Cardiac muscle cell (in vitro differentiated cells and primary cell): ENCODE measurements around the gene SH3RF1. TPM values are rescaled to one million over a fixed set of nuclear protein-coding genes. Genes with fewer than 3 reads are reported as not detected.

ENCODE experiments used
- DNase-seq, 2 donors: peaks; one replicate each; pipeline versions ENCODE4 v3.0.0 to v3.0.0-alpha.2; 2010 to 2017; ENCODE audit warnings: low read depth in 1 of 2, low spot score in 1 of 2
- H3K27ac ChIP-seq: fragments of 200-600 bp; sonication (generic); 2 replicates; pipeline ENCODE4 v1.5.1; 2016
- H3K27me3 ChIP-seq: fragments of 200-600 bp; sonication (generic); 2 replicates; pipeline ENCODE4 v1.6.0; 2016; ENCODE audit warnings: control low read depth
- H3K36me3 ChIP-seq: fragments of 200-600 bp; sonication (generic); 2 replicates; pipeline ENCODE4 v1.5.1; 2016; ENCODE audit warnings: control low read depth
- H3K4me1 ChIP-seq: fragments of 200-600 bp; sonication (generic); 2 replicates; pipeline ENCODE4 v1.8.1; 2017; ENCODE audit warnings: low read depth, mild to moderate bottlenecking, mixed run types
- H3K4me3 ChIP-seq: fragments of 200-600 bp; sonication (generic); 2 replicates; pipeline ENCODE4 v1.5.1; 2016; ENCODE audit warnings: mild to moderate bottlenecking
- H3K9me3 ChIP-seq: fragments of 200-600 bp; sonication (generic); 2 replicates; pipeline ENCODE4 v1.5.1; 2017; ENCODE audit warnings: low read depth, mild to moderate bottlenecking, control low read depth
- polyA plus RNA-seq: library from polyadenylated mRNA; unstranded; fragments of >200 nt; fragmentation: Nextera tagmentation; extraction: Ambion mirVana; gene quantifications from 2 replicates; pipeline ENCODE4 v1.2.1, GENCODE V29; 2016
- total RNA-seq: library from RNA; depleted of rRNA; stranded (reverse); fragments of >200 nt; gene quantifications from 2 replicates; pipeline ENCODE4 v1.2.3, GENCODE V29; 2016
- TF ChIP-seq, protein P1 (sequence below): IDR thresholded peaks from 2 replicates; pipeline ENCODE4 v1.5.1; 2012; ENCODE audit warnings: low read depth, mild to moderate bottlenecking, low read length

Gene SH3RF1
- total and polyA plus RNA-seq, 2 experiments from 2014 or later: 3.4 to 4.3 TPM

DNA sequence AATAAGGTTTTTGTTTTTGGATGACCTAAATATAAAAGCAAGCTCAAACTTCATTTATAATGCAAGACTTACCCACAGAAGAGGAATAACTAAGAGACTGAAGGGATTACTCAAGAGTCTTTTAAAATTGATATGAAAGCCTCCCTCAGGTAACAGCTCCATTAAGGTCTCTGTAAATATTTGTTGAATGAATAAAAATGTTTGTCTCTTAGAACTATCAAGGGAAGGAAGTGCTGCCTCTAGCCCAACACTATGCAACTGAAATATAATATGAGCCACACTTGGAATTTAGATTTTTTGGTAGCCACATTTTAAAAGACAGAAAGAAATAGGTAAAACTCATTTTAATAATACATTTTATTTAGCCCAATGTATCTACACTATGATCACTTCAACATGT lies 127.8 kb downstream of the SH3RF1 start:
- no peaks in the 10 kb centered on the region for H3K27me3 ChIP-seq
- DNase-seq: no peak
- no peaks in the 10 kb centered on the region for H3K4me1 ChIP-seq
- no peak overlapping the region for H3K27ac ChIP-seq
- no peak overlapping the region for H3K4me3 ChIP-seq
- no peaks in the 10 kb centered on the region for H3K36me3 ChIP-seq
- no peaks in the 10 kb centered on the region for H3K9me3 ChIP-seq
- TF ChIP-seq, protein P1, sequence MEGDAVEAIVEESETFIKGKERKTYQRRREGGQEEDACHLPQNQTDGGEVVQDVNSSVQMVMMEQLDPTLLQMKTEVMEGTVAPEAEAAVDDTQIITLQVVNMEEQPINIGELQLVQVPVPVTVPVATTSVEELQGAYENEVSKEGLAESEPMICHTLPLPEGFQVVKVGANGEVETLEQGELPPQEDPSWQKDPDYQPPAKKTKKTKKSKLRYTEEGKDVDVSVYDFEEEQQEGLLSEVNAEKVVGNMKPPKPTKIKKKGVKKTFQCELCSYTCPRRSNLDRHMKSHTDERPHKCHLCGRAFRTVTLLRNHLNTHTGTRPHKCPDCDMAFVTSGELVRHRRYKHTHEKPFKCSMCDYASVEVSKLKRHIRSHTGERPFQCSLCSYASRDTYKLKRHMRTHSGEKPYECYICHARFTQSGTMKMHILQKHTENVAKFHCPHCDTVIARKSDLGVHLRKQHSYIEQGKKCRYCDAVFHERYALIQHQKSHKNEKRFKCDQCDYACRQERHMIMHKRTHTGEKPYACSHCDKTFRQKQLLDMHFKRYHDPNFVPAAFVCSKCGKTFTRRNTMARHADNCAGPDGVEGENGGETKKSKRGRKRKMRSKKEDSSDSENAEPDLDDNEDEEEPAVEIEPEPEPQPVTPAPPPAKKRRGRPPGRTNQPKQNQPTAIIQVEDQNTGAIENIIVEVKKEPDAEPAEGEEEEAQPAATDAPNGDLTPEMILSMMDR: no peak

DNA sequence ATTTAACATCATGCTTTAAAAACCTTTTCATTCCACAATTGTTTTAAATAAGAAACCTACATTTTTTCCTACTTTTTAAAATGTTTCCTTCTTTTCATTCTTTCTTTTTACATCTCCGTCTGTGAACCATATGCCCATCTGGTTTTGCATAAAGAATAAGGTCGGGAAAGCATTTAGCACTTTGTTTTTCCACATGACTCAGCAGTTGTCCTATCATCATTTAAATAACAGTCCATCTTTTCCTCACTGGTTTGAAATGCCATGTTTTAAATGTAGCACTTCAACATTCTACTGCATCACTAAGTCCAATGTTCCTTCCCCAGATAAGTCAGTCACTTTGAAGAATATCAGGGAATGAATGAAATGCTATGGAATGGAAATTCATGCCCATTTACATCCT lies 128.4 kb downstream of the SH3RF1 start:
- Histone ChIP-seq H3K36me3 (no peaks in the 10 kb centered on the region), H3K4me3 (no peak overlapping the region), H3K4me1 (no peaks in the 10 kb centered on the region), H3K27me3 (no peaks in the 10 kb centered on the region), H3K27ac (no peak overlapping the region), H3K9me3 (no peaks in the 10 kb centered on the region)
- TF ChIP-seq, protein P1: no peak
- DNase-seq: no peak

DNA sequence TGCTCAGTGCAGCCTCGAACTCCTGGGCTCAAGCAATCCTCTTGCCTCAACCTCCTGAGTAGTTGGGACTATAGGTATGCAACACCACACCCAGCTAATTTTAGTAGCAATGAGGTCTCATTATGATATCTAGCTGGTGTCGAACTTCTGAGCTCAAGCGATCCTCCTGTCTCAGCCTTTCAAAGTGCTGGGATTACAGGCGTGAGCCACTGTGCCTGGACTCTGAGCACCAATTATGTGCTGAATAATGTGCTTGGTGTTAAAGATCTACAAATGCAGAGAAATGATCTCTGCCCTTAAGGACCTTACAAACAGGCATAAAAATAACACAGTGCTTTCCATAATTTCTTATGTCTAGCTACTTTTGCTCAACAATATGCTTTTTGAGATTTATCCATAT lies 131.7 kb downstream of the SH3RF1 start:
- no peaks in the 10 kb centered on the region for H3K9me3 ChIP-seq
- H3K27me3 ChIP-seq: no peaks in the 10 kb centered on the region
- TF ChIP-seq, protein P1: no peak
- H3K36me3 ChIP-seq: no peaks in the 10 kb centered on the region
- no peak for DNase-seq
- H3K4me1 ChIP-seq: peaks cover 21% of the 10 kb centered on the region
- H3K4me3 ChIP-seq: no peak overlapping the region
- H3K27ac ChIP-seq: no peak overlapping the region

DNA sequence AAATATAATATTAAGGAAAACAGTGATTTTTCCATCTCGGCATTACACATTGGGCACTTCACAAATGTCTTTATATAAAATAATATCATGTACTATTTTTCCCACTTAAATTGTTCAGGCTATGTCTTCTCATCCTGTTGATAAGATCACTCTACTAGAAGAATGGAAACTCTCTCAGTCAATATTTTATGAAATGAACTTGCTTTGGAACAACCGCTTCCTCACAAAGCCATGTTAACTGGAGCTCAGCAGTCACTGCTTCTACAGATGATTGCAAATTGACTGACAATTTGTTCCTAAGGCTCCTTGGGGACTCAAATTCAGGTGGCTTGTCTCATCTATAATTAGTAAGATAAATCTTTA lies 133.2 kb downstream of the SH3RF1 start:
- no peak for DNase-seq
- H3K4me1 ChIP-seq: peaks cover 31% of the 10 kb centered on the region
- TF ChIP-seq, protein P1: no peak
- no peaks in the 10 kb centered on the region for H3K9me3 ChIP-seq
- H3K27ac ChIP-seq: no peak overlapping the region
- H3K36me3 ChIP-seq: no peaks in the 10 kb centered on the region
- no peaks in the 10 kb centered on the region for H3K27me3 ChIP-seq
- H3K4me3 ChIP-seq: no peak overlapping the region

DNA sequence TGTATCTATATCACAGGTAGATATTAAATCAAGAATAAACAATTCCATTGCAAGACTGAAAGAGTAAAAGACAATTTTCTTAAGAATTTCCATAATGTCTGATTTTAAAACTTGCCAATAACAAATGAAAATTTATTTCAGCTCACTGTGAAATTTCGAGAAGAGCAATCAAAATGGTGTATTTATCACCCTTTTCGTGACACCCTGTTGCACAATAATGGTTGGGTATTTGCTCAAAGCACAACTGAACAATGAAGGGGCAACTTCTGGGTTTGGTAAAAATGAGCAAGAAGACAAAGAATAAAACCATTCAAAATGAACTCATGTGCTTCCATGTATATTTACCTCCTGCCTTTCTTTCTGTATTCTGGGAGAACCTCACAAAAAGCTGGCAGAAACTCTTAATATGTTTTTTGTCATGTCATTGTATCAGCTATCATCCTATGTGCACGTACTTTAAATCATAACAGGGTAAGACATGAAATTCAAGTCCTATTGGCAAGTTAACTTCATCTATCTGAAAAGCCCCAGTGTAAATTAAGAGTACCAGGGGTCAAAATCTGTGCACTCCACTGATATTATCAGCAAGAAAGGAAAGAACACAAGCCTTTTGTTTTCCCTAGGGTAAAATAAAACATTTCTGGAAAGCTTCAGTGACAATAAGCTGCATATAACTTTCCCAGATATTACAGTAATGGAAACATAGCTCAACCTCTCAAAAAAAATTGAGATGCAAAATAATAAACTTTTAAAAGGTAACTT lies 133.8 kb downstream of the SH3RF1 start:
- H3K27ac ChIP-seq: no peak overlapping the region
- H3K4me3 ChIP-seq: no peak overlapping the region
- DNase-seq: no peak
- H3K36me3 ChIP-seq: no peaks in the 10 kb centered on the region
- no peaks in the 10 kb centered on the region for H3K27me3 ChIP-seq
- no peaks in the 10 kb centered on the region for H3K9me3 ChIP-seq
- TF ChIP-seq, protein P1: no peak
- peaks cover 34% of the 10 kb centered on the region for H3K4me1 ChIP-seq
